ENCODE results near the gene IGSF10.

The IGSF10 gene

GRCh38 chr3:151459358-151459757 lies 1.5 kb downstream of the IGSF10 start:
- no peak for DNase-seq

- DNase-seq = no peak
These were observed 4.8 kb downstream of the IGSF10 start for GRCh38 chr3:151456065-151456464.

GRCh38 chr3:151452841-151453240 lies 8.0 kb downstream of the IGSF10 start:
- DNase-seq = no peak

- no peak for DNase-seq
These were observed 8.5 kb downstream of the IGSF10 start for GRCh38 chr3:151452368-151452767.

GRCh38 chr3:151446002-151446340 lies 14.9 kb downstream of the IGSF10 start:
- no peak for DNase-seq

- DNase-seq = no peak
These were observed 15.4 kb downstream of the IGSF10 start for GRCh38 chr3:151445273-151446001.

- no peak for DNase-seq
These were observed 17.3 kb downstream of the IGSF10 start for GRCh38 chr3:151443583-151443982.

- DNase-seq = no peak
These were observed 19.9 kb downstream of the IGSF10 start for GRCh38 chr3:151440940-151441339.

- no peak for DNase-seq
These were observed 21.2 kb downstream of the IGSF10 start for GRCh38 chr3:151439652-151440125.

GRCh38 chr3:151437906-151438305 lies 23.0 kb downstream of the IGSF10 start:
- DNase-seq = no peak

- no peak for DNase-seq
These were observed 24.0 kb downstream of the IGSF10 start for GRCh38 chr3:151436675-151437446.

- no peak for DNase-seq
These were observed 26.5 kb downstream of the IGSF10 start for GRCh38 chr3:151434151-151434890.

GRCh38 chr3:151432616-151433372 lies 28.1 kb downstream of the IGSF10 start:
- DNase-seq = no peak

- no peak for DNase-seq
These were observed 28.9 kb downstream of the IGSF10 start for GRCh38 chr3:151431940-151432339.

- DNase-seq = no peak
These were observed 29.9 kb downstream of the IGSF10 start for GRCh38 chr3:151430821-151431484.

GRCh38 chr3:151428386-151428785 lies 32.5 kb downstream of the IGSF10 start:
- no peak for DNase-seq

- DNase-seq = no peak
These were observed 34.6 kb downstream of the IGSF10 start for GRCh38 chr3:151426341-151426657.

- DNase-seq = no peak
These were observed 35.1 kb downstream of the IGSF10 start for GRCh38 chr3:151425627-151426340.

GRCh38 chr3:151423091-151423490 lies 37.8 kb downstream of the IGSF10 start:
- DNase-seq = no peak

- DNase-seq = no peak
These were observed 38.9 kb downstream of the IGSF10 start for GRCh38 chr3:151421938-151422337.

- DNase-seq = no peak
These were observed 41.1 kb downstream of the IGSF10 start for GRCh38 chr3:151419806-151420205.

- DNase-seq = no peak
These were observed 45.6 kb downstream of the IGSF10 start for GRCh38 chr3:151415289-151415688.

Data from DMS79 (cell line).